Stomach (tissue), 9 donors: ENCODE measurements around the gene GLB1L3. TPM values are rescaled to one million over a fixed set of nuclear protein-coding genes. Genes with fewer than 3 reads are reported as not detected.

Experiments
- DNase-seq, 2 donors: peaks; one replicate each; pipeline versions ENCODE4 v3.0.0 to v3.0.0-alpha.2; 2013 to 2019
- H3K27ac ChIP-seq, 5 donors: fragments of 200-600 bp in 4 of 5; sonication (generic) in 4 of 5; one replicate each; pipeline ENCODE4 v1.5.1; 2013 to 2019; ENCODE audit warnings: mild to moderate bottlenecking in 1 of 5, moderate library complexity in 1 of 5
- H3K27me3 ChIP-seq, 3 donors: fragments of 200-600 bp; sonication (generic); one replicate each; pipeline ENCODE4 v1.5.1; 2017 to 2019; ENCODE audit warnings: mixed run types in 1 of 3
- H3K36me3 ChIP-seq, 4 donors: fragments of 200-600 bp; sonication (generic); 1 replicate in 3 of 4; 2 replicates in 1 of 4; pipeline ENCODE4 v1.5.1; 2016 to 2019
- H3K4me1 ChIP-seq, 4 donors: fragments of 200-600 bp; sonication (generic); one replicate each; pipeline ENCODE4 v1.5.1; 2016 to 2019
- H3K4me3 ChIP-seq, 4 donors: fragments of 200-600 bp; sonication (generic) in 3 of 4; one replicate each; pipeline ENCODE4 v1.5.1; 2016 to 2019; ENCODE audit warnings: mild to moderate bottlenecking in 1 of 4
- H3K9me3 ChIP-seq, 4 donors: fragments of 200-600 bp; sonication (generic); one replicate each; pipeline ENCODE4 v1.5.1; 2016 to 2019
- EP300 ChIP-seq: sonication (generic); formaldehyde crosslinking; IDR thresholded peaks from one replicate; pipeline ENCODE4 v1.6.1; 2017; ENCODE audit warnings: antibody characterized with exemption
- POLR2A ChIP-seq, 4 donors: fragments of 450-650 bp; IDR thresholded peaks; one replicate each; pipeline ENCODE4 v1.6.1; 2016; ENCODE audit warnings: antibody characterized with exemption in 4 of 4, control low read depth in 2 of 4, mild to moderate bottlenecking in 1 of 4, moderate library complexity in 1 of 4
- POLR2AphosphoS5 ChIP-seq, 3 donors: sonication (generic); formaldehyde crosslinking; IDR thresholded peaks; one replicate each; pipeline ENCODE4 v1.6.1; 2016; ENCODE audit warnings: antibody characterized with exemption in 3 of 3
- WGBS, 5 donors: extraction: QIAGEN DNeasy Blood & Tissue Kit in 3 of 5; methylation state at CpG; one replicate each; pipeline versions ENCODE4 v1.1.5 to v1.1.7; 2013 to 2018; 5-methylcytosine and 5-hydroxymethylcytosine counted together
- intact Hi-C: fragments of 100-400 bp; cut with DNase I; formaldehyde crosslinking; loops from one replicate; pipeline ENCODE4 v1.15.1; 2023; ENCODE audit warnings: low total_unique reads
- polyA plus RNA-seq, 3 donors: library from polyadenylated mRNA; stranded (reverse); fragments of 200-250 nt; gene quantifications; one replicate each; pipeline ENCODE4 v1.2.3, GENCODE V29; 2013
- total RNA-seq, 5 donors: library from RNA; depleted of rRNA; stranded (reverse); fragments of >200 nt; gene quantifications; one replicate each; pipeline versions ENCODE4 v1.1.0 to v1.2.3, GENCODE V29; 2014 to 2016
- TF ChIP-seq, protein P1 (sequence below), 7 experiments: fragments of 450-650 bp in 4 of 7; fragments of 200-600 bp in 3 of 7; sonication (generic) in 3 of 7; IDR thresholded peaks; one replicate each; pipeline ENCODE4 v1.5.1; 2016 to 2019; ENCODE audit warnings: antibody characterized with exemption in 7 of 7, control low read depth in 2 of 7, mild to moderate bottlenecking in 1 of 7
- donor health status: healthy with polysubstance abuse.
- donor health status: Bipolar disorder and iron deficiency.
- donor health status: healthy.

Gene GLB1L3
- total and polyA plus RNA-seq, 8 donors, result 0.08 TPM; not detected in 7

GRCh38 chr11:134367781-134368180 is 91.6 kb downstream of the GLB1L3 start:
- intact Hi-C loops, result no loop called here
- 90 to 94% (median 92%) methylated on average over 18 of the region's 18 CpGs for WGBS, 5 donors
- no peak overlapping the region for H3K4me3 ChIP-seq
- H3K4me1 ChIP-seq, result no peaks in the 10 kb centered on the region
- TF ChIP-seq EP300 (no peak), POLR2A (IDR thresholded peaks at IDR 0.05) (no peak), POLR2AphosphoS5 (IDR thresholded peaks at IDR 0.05) (no peak)
- TF ChIP-seq, protein P1, sequence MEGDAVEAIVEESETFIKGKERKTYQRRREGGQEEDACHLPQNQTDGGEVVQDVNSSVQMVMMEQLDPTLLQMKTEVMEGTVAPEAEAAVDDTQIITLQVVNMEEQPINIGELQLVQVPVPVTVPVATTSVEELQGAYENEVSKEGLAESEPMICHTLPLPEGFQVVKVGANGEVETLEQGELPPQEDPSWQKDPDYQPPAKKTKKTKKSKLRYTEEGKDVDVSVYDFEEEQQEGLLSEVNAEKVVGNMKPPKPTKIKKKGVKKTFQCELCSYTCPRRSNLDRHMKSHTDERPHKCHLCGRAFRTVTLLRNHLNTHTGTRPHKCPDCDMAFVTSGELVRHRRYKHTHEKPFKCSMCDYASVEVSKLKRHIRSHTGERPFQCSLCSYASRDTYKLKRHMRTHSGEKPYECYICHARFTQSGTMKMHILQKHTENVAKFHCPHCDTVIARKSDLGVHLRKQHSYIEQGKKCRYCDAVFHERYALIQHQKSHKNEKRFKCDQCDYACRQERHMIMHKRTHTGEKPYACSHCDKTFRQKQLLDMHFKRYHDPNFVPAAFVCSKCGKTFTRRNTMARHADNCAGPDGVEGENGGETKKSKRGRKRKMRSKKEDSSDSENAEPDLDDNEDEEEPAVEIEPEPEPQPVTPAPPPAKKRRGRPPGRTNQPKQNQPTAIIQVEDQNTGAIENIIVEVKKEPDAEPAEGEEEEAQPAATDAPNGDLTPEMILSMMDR (IDR thresholded peaks at IDR 0.05), result no peak
- H3K9me3 ChIP-seq, result no peaks in the 10 kb centered on the region
- no peak overlapping the region for H3K27ac ChIP-seq
- no peak for DNase-seq
- H3K36me3 ChIP-seq, result no peaks in the 10 kb centered on the region
- H3K27me3 ChIP-seq, result peaks cover 0 to 13% (median 0%) of the 10 kb centered on the region in 3 donors

Other genes with a start within 250 kb of the GLB1L3 start
- gene JAM3, start 207.3 kb upstream of the GLB1L3 start, total RNA-seq, result 10 to 100 TPM; 18.5 to 83.4 (median 44.2) TPM
- 10 to 100 TPM in 1 of 3 donors, 1 to 10 TPM in 2; 4.0 to 10.8 (median 5.7) TPM for gene JAM3, start 207.3 kb upstream of the GLB1L3 start, polyA plus RNA-seq
- gene NCAPD3, start 52.4 kb upstream of the GLB1L3 start, total RNA-seq, result 10 to 100 TPM in 4 of 5 donors, 1 to 10 TPM in 1; 3.5 to 27.8 (median 19.2) TPM
- gene NCAPD3, start 52.4 kb upstream of the GLB1L3 start, polyA plus RNA-seq, result 1 to 10 TPM; 3.3 to 6.4 (median 4.0) TPM
- gene VPS26B, start 51.7 kb upstream of the GLB1L3 start, total RNA-seq, result 10 to 100 TPM; 11.7 to 90.4 (median 28.5) TPM
- gene VPS26B, start 51.7 kb upstream of the GLB1L3 start, polyA plus RNA-seq, result 10 to 100 TPM; 15.6 to 19.7 (median 18.5) TPM
- gene THYN1, start 23.0 kb upstream of the GLB1L3 start, total RNA-seq, result 10 to 100 TPM in 4 of 5 donors, 1 to 10 TPM in 1; 4.6 to 56.2 (median 19.1) TPM
- gene THYN1, start 23.0 kb upstream of the GLB1L3 start, polyA plus RNA-seq, result 10 to 100 TPM; 42.0 to 62.1 (median 49.5) TPM
- 10 to 100 TPM; 24.3 to 44.6 (median 29.7) TPM for gene ACAD8, start 22.8 kb upstream of the GLB1L3 start, total RNA-seq
- 10 to 100 TPM; 15.1 to 19.7 (median 18.6) TPM for gene ACAD8, start 22.8 kb upstream of the GLB1L3 start, polyA plus RNA-seq
- 10 to 100 TPM in 2 of 5 donors, 1 to 10 TPM in 3; 4.7 to 19.2 (median 9.1) TPM for gene GLB1L2, start 55.6 kb downstream of the GLB1L3 start, total RNA-seq
- 1 to 10 TPM; 2.1 to 4.2 (median 2.8) TPM for gene GLB1L2, start 55.6 kb downstream of the GLB1L3 start, polyA plus RNA-seq
- gene B3GAT1, start 135.9 kb downstream of the GLB1L3 start, total RNA-seq, result 10 to 100 TPM in 3 of 5 donors, not detected in 2; 21.0 to 34.4 (median 25.8) TPM
- 10 to 100 TPM in 2 of 3 donors, 1 to 10 TPM in 1; 5.3 to 16.3 (median 12.6) TPM for gene B3GAT1, start 135.9 kb downstream of the GLB1L3 start, polyA plus RNA-seq